ENCODE measurements around the gene NBPF12.
"Not testable (repeated sequence)": the region's sequence is repeated elsewhere in the genome, so short reads cannot be mapped to it uniquely, and the experiment has no call there.

Gene NBPF12

GRCh38 chr1:146938242-146938902 lies at the start of gene NBPF12:
Gene NBPF12, plus strand, starts transcription at chr1:146938324. Its CDS starts 21,820 bp downstream, at chr1:146960144.
- peak; percentile 65 for DNase-seq

GRCh38 chr1:146891355-146891754 lies 46.8 kb upstream of the NBPF12 start:
- DNase-seq, result not testable (repeated sequence)

GRCh38 chr1:146892331-146892730 lies 45.8 kb upstream of the NBPF12 start:
- DNase-seq, result not testable (repeated sequence)

DNA sequence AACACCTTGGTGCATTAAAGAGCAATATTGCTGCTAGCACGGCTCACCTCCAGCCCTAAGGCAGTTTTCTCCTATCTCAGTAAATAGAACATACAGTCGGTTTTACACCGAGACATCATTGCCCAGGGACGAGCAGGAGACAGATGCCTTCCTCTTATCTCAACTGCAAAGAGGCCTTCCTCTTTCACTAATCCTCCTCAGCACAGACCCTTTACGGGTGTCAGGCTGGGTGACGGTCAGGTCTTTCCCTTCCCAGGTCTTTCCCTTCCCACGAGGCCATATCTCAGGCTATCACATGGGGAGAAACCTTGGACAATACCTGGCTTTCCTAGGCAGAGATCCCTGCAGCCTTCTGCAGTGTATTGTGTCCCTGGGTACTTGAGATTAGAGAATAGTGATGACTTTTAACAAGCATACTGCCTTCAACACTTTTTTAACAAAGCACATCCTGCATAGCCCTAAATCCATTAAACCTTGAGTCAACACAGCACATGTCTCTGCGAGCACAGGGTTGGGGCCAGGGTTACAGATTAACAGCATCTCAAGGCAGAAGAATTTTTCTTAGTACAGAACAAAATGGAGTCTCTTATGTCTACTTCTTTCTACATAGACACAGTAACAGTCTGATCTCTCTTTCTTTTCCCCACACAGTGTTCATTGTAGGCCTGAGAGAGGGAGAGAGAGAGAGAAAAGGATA lies 30.4 kb upstream of the NBPF12 start:
- DNase-seq, result not testable (repeated sequence)

DNA sequence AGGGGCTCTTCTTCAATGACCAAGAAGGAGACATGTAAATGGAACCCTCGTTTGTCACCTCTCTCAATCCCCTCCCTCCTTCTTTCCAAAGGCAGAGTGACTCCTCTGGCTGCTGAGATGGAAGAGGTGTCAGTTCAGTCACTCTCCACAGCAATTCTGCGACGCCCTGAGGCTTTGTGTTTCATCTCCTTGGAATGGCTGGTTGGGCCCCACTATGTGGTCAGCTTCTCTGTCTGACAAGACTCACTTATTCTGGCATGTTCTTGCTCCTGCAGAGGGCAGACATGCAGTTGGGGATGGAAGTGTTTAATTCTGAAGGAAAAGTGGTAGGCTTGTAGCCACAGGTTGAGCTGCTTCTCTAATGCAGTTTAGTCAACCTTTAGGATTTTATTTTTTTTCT lies 25.1 kb upstream of the NBPF12 start:
- not testable (repeated sequence) for DNase-seq

DNA sequence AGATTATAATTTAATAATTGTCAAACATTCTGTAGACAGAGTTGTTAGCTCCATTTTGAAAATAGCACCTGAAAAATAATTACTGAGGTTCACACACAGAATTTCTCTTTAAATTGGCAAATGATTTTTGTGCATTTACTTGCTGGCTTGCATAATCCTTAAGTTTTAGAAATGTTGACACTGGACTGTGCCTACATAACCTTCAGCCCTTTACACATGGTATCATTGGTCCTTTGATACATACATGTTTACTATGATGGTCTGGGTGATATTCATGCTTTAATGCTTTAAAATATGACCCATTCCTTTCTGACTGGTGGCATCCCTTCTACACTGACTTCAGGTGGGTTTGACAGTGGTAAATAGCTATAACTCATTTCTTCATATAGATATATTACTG lies 17.3 kb upstream of the NBPF12 start:
- DNase-seq, result not testable (repeated sequence)

- DNase-seq, result not testable (repeated sequence)
These were observed 15.5 kb upstream of the NBPF12 start for GRCh38 chr1:146922614-146923013.

DNA sequence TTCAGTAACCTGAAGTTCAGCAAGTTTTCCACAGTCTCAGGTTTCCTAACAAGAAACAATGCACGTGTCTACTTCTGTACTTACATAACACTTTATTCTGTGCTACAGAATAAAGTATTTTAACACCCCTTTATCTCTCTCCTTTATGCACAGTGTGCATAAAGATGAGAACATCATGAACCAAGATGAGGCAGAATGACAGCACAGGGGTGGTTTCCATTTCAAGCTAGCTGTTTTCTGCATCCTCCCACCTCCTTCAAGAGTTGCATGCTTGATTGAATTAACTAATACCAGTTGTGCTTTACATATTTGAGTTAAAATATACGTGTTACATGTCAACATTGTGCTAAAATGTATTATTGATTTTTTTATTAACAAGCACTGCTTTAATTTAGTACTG lies 14.0 kb upstream of the NBPF12 start:
- not testable (repeated sequence) for DNase-seq

DNA sequence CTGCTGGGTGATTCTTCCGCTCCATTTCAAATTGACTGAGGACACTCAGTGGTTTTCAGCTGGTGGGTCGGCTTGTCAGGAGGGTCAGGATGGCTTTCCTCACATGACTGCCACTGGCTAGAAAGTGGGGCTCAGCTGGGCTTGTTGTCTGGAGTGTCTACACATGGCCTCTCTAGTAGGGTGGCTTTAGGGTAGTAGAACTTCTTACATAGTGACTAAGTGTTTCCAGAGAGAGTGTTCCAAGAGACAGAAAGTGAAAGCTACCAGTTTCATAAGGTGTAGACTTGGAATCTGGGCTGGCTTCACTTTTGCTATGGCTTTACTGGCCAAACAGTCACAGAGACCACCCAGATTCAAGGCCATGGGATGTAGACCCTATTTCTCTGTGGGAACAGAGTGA lies 11.7 kb upstream of the NBPF12 start:
- DNase-seq, result not testable (repeated sequence)

DNA sequence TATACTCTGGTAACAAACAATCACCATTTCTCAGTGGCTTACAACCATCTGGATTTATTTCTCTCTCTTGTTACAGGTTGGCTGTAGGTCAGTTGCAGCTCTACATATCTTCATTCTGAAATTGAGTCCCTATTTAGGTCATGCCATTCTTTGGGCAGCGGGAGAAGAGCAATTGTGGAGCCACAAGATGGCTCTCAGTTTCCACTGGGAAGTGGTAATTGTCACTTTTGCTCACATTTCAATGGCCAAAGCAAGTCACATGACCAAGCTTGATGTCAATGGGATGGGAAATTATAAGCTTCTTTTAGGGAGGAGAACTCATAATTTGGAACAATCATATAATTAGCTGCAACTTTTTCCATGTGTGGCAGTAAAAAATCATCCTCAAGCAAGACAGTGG lies 7.9 kb upstream of the NBPF12 start:
- not testable (repeated sequence) for DNase-seq

GRCh38 chr1:146934390-146935223 lies 3.5 kb upstream of the NBPF12 start:
- not testable (repeated sequence) for DNase-seq

GRCh38 chr1:146937462-146937861 lies 662 bp upstream of the NBPF12 start:
- DNase-seq, result not testable (repeated sequence)

- DNase-seq, result not testable (repeated sequence)
These were observed 1.0 kb downstream of the NBPF12 start for GRCh38 chr1:146938927-146939786.

DNA sequence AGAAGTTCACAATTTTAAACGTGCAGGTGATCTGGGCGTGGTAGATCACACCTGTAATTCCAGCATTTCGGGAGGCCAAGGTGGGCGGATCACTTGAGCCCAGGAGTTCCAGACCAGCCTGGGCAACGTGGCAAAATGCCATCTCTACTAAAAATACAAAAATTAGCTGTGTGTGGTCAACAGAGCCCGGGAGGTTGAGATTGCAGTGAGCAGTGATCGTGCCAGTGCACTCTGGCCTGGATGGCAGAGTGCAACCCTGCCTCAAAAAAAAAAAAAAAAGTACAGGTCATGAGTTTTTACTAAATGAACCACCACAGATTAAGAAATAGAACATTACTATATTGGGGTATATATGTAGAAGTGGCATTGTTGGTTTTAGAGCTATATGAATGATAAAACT lies 2.2 kb downstream of the NBPF12 start:
- not testable (repeated sequence) for DNase-seq

DNA sequence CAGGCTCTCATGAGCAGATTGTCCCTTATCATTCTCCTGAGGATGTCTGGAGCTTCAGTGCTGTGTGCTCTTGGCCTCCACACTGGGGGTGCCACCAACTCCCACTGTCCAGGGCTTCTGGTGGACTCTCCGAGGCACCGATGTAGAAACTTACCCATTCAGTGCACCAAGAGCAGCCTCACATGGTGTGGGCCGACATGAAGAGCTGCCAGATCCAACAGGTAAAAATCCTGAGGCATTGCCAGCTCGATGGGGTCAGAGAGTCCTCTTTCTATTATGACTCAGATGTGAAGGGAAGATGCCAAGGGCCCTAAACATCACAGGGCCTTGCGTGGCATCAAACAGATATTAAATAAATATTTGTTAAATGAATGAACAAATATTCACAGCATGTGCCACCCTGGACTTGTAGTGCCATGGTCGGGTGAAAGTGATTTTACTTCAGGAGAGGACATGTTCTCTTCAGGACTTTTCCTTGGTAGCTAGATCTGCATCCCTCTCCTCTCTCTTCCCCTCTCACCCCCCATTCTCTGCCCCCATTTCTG lies 5.3 kb downstream of the NBPF12 start:
- not testable (repeated sequence) for DNase-seq

- not testable (repeated sequence) for DNase-seq
These were observed 10.0 kb downstream of the NBPF12 start for GRCh38 chr1:146948127-146948526.

DNA sequence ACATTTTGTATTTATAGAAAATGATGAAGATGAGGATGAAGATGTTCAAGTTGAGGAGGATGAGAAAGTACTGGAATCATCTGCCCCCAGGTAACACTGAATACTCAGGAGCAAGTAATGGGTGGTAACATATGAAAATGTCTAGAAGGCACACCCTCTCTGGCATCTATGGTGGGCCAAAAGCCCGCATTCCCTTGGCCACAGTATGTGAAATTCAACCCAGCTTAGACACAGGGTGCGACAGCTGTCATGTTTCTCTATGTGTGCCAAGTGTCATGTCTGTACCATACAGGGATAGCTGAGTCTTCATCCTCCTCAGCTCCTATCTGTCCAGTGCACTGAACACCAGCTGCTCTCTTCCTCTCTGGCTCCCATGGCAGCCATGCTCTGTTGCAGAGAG lies 26.2 kb downstream of the NBPF12 start:
- DNase-seq, result not testable (repeated sequence)

DNA sequence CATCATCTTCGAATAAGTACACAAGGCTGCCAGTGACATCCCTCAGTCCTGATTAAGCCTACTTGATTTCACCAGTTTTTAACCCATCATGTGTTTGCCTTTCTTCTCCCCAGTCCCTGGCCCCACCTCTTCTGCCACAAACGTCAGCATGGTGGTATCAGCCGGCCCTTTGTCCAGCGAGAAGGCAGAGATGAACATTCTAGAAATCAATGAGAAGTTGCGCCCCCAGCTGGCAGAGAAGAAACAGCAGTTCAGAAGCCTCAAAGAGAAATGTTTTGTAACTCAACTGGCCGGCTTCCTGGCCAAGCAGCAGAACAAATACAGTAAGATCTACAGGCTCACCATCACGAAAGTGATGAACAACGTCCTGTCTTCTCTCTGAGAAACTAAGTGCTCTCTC lies 28.2 kb downstream of the NBPF12 start:
- not testable (repeated sequence) for DNase-seq

- DNase-seq, result not testable (repeated sequence)
These were observed 32.5 kb downstream of the NBPF12 start for GRCh38 chr1:146970656-146971055.

- DNase-seq, result not testable (repeated sequence)
These were observed 34.6 kb downstream of the NBPF12 start for GRCh38 chr1:146972681-146973080.

- DNase-seq, result not testable (repeated sequence)
These were observed 47.7 kb downstream of the NBPF12 start for GRCh38 chr1:146985855-146986254.

DNA sequence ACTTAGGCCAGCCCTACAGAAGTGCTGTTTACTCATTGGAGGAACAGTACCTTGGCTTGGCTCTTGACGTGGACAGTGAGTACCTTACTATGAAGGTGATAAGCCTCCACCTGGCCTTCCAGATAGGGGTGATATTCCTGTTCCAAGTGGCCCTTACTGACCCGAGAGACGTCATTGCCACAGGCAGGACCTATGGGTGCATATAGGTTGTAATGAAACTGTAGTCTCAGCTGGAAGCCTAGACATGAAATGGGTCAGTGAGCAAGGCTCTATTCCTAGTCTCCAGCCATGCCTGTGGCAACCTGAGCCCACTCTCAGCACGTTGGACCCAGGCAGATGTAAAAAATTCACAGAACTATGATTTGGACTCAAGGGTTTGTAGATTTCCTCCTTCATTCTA lies 48.3 kb downstream of the NBPF12 start:
- not testable (repeated sequence) for DNase-seq
